NCI-H446 treated with DMSO at 0.1 percent for 48 hours (cell line): ENCODE data around the gene EMC1.
"Not testable (repeated sequence)": the region's sequence is repeated elsewhere in the genome, so short reads cannot be mapped to it uniquely, and the experiment has no call there.

Source experiments
- DNase-seq: peaks from one replicate; lab custom pipeline; 2025; lab: John Stamatoyannopoulos, UW

Gene EMC1

GRCh38 chr1:19260211-19261138, 9.2 kb upstream of the EMC1 start:
- no peak for DNase-seq

GRCh38 chr1:19258353-19258752, 7.0 kb upstream of the EMC1 start:
- no peak for DNase-seq

- no peak for DNase-seq
Measured at GRCh38 chr1:19257178-19257914, 6.0 kb upstream of the EMC1 start.

GRCh38 chr1:19256301-19256700, 5.0 kb upstream of the EMC1 start:
- DNase-seq: not testable (repeated sequence)

GRCh38 chr1:19255288-19255687, 4.0 kb upstream of the EMC1 start:
- DNase-seq: no peak

GRCh38 chr1:19254416-19254815, 3.1 kb upstream of the EMC1 start:
- no peak for DNase-seq

GRCh38 chr1:19250629-19251304, 557 bp downstream of the EMC1 start:
- DNase-seq: no peak

- DNase-seq: no peak
Measured at GRCh38 chr1:19240673-19241538, 10.4 kb downstream of the EMC1 start.

GRCh38 chr1:19239876-19240275, 11.4 kb downstream of the EMC1 start:
- no peak for DNase-seq

- no peak for DNase-seq
Measured at GRCh38 chr1:19234224-19234623, 17.1 kb downstream of the EMC1 start.

- peak; percentile 14 for DNase-seq
Measured at GRCh38 chr1:19232524-19232846, 18.8 kb downstream of the EMC1 start.

GRCh38 chr1:19231736-19232523, 19.4 kb downstream of the EMC1 start:
- DNase-seq: not testable (repeated sequence)

- no peak for DNase-seq
Measured at GRCh38 chr1:19229828-19230325, 21.4 kb downstream of the EMC1 start.

GRCh38 chr1:19229229-19229628, 22.1 kb downstream of the EMC1 start:
- DNase-seq: no peak

- no peak for DNase-seq
Measured at GRCh38 chr1:19222979-19223824, 28.1 kb downstream of the EMC1 start.

- DNase-seq: no peak
Measured at GRCh38 chr1:19222573-19222972, 28.8 kb downstream of the EMC1 start.

- no peak for DNase-seq
Measured at GRCh38 chr1:19220991-19221390, 30.3 kb downstream of the EMC1 start.

GRCh38 chr1:19220080-19220846, 31.1 kb downstream of the EMC1 start:
- DNase-seq: no peak

GRCh38 chr1:19219451-19219850, 31.9 kb downstream of the EMC1 start:
- no peak for DNase-seq
